Calu3 (cell line): Measurements from ENCODE around the gene CPT1A. TPM values are rescaled to one million over a fixed set of nuclear protein-coding genes. Genes with fewer than 3 reads are reported as not detected.

Experiments used
- BruUV-seq: library from RNA; stranded (reverse); fragments of 400-500 nt; replicated peaks from 2 replicates; lab custom pipeline; 2021; lab: Mats Ljungman, UMichigan
- CTCF ChIA-PET: fragments of 300-600 bp; sonication (Branson Sonifier 250); formaldehyde crosslinking; loops from one replicate; lab custom pipeline; 2022; ENCODE audit warnings: antibody characterized with exemption; lab: Charles Lee
- DNase-seq: peaks from one replicate; pipeline ENCODE4 v3.0.0; 2022
- H3K27ac Mint-ChIP-seq: one replicate; pipeline ENCODE4 v1.8.0; 2022; ENCODE audit warnings: mixed read lengths; ENCODE audit not compliant: unreplicated experiment
- H3K27me3 Mint-ChIP-seq: one replicate; pipeline ENCODE4 v1.8.0; 2022; ENCODE audit warnings: mixed read lengths; ENCODE audit not compliant: unreplicated experiment
- H3K36me3 Mint-ChIP-seq: one replicate; pipeline ENCODE4 v1.8.0; 2022; ENCODE audit warnings: mild to moderate bottlenecking, moderate library complexity, mixed read lengths; ENCODE audit not compliant: insufficient read depth, unreplicated experiment
- H3K4me1 Mint-ChIP-seq: one replicate; pipeline ENCODE4 v1.8.0; 2022; ENCODE audit warnings: mild to moderate bottlenecking, low read depth, mixed read lengths; ENCODE audit not compliant: unreplicated experiment
- H3K4me3 Mint-ChIP-seq: one replicate; pipeline ENCODE4 v1.8.0; 2022; ENCODE audit warnings: mild to moderate bottlenecking, low read depth, moderate library complexity, mixed read lengths; ENCODE audit not compliant: unreplicated experiment
- H3K9me3 Mint-ChIP-seq: one replicate; pipeline ENCODE4 v1.8.0; 2022; ENCODE audit warnings: low read depth, mixed read lengths; ENCODE audit not compliant: unreplicated experiment
- intact Hi-C: fragments of 100-400 bp; cut with micrococcal nuclease; formaldehyde crosslinking; loops from one replicate; pipeline ENCODE4 v1.10.0; 2022; ENCODE audit not compliant: unreplicated experiment
- total RNA-seq: library from RNA; stranded (reverse); gene quantifications from 2 replicates; pipeline ENCODE4 v1.2.3, GENCODE V29; 2022
- TF ChIP-seq, protein P1 (sequence below): fragments of 200-600 bp; IDR thresholded peaks from one replicate; pipeline ENCODE4 v1.8.0; 2022; ENCODE audit warnings: antibody characterized with exemption; ENCODE audit not compliant: unreplicated experiment

CPT1A gene
- total RNA-seq, 1 experiment from 2014 or later = 45.9 TPM

DNA sequence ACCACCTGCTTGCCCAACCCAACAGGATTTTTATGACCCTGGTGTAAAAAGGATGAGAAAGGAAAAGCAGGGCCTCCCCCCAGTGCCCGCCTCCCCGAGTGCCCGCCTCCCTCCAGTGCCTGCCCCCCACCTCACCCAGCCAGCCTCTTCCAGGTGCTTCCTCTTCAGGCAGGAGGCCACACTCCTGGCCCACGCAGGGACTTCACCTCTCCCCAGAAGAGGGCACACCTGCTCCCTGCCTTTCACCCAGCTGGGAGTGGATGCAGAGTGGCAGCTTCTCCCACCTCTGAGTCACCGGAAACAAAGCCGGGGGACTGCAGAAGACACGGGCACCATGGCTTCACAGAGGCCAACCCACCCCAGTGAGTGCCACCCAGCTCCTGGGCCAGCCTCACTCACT, 16.1 kb downstream of the CPT1A start:
- intact Hi-C loops = no loop called here
- H3K27ac Mint-ChIP-seq = no peak overlapping the region
- peaks cover 6% of the 10 kb centered on the region for H3K36me3 Mint-ChIP-seq
- H3K4me1 Mint-ChIP-seq = no peaks in the 10 kb centered on the region
- no peak overlapping the region for H3K4me3 Mint-ChIP-seq
- CTCF ChIA-PET = interaction anchor here (0.7 to 1.0 kb wide), 4 partner anchors 18 to 196 kb away, joined by 5 read pairs; no protein-coding TSS in a partner anchor
- TF ChIP-seq, protein P1, sequence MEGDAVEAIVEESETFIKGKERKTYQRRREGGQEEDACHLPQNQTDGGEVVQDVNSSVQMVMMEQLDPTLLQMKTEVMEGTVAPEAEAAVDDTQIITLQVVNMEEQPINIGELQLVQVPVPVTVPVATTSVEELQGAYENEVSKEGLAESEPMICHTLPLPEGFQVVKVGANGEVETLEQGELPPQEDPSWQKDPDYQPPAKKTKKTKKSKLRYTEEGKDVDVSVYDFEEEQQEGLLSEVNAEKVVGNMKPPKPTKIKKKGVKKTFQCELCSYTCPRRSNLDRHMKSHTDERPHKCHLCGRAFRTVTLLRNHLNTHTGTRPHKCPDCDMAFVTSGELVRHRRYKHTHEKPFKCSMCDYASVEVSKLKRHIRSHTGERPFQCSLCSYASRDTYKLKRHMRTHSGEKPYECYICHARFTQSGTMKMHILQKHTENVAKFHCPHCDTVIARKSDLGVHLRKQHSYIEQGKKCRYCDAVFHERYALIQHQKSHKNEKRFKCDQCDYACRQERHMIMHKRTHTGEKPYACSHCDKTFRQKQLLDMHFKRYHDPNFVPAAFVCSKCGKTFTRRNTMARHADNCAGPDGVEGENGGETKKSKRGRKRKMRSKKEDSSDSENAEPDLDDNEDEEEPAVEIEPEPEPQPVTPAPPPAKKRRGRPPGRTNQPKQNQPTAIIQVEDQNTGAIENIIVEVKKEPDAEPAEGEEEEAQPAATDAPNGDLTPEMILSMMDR = peak; percentile 17
- BruUV-seq = no TSS peak
- no peaks in the 10 kb centered on the region for H3K9me3 Mint-ChIP-seq
- H3K27me3 Mint-ChIP-seq = no peaks in the 10 kb centered on the region
- DNase-seq = peak; percentile 77

- Mint-ChIP-seq H3K4me3 (no peak overlapping the region), H3K27ac (no peak overlapping the region), H3K36me3 (peaks cover 6% of the 10 kb centered on the region), H3K4me1 (no peaks in the 10 kb centered on the region), H3K9me3 (no peaks in the 10 kb centered on the region), H3K27me3 (no peaks in the 10 kb centered on the region)
- TF ChIP-seq, protein P1 = no peak
- DNase-seq = no peak
- intact Hi-C loops = no loop called here
- CTCF ChIA-PET = no interaction called here
- no TSS peak for BruUV-seq
Measured at GRCh38 chr11:68822546-68822945, 19.2 kb downstream of the CPT1A start.

- no peak overlapping the region for H3K27ac Mint-ChIP-seq
- CTCF ChIA-PET = no interaction called here
- BruUV-seq = no TSS peak
- no peaks in the 10 kb centered on the region for H3K9me3 Mint-ChIP-seq
- no peak overlapping the region for H3K4me3 Mint-ChIP-seq
- no peak for DNase-seq
- no peaks in the 10 kb centered on the region for H3K4me1 Mint-ChIP-seq
- TF ChIP-seq, protein P1 = no peak
- intact Hi-C loops = no loop called here
- peaks cover 6% of the 10 kb centered on the region for H3K36me3 Mint-ChIP-seq
- H3K27me3 Mint-ChIP-seq = no peaks in the 10 kb centered on the region
Measured at GRCh38 chr11:68821670-68822069, 20.0 kb downstream of the CPT1A start.

- TF ChIP-seq, protein P1 = no peak
- intact Hi-C loops = no loop called here
- Mint-ChIP-seq H3K27me3 (no peaks in the 10 kb centered on the region), H3K4me3 (no peak overlapping the region), H3K9me3 (no peaks in the 10 kb centered on the region), H3K4me1 (no peaks in the 10 kb centered on the region), H3K36me3 (peaks cover 17% of the 10 kb centered on the region), H3K27ac (no peak overlapping the region)
- no peak for DNase-seq
- no TSS peak for BruUV-seq
- CTCF ChIA-PET = interaction anchor here (1.4 kb wide), 1 partner anchor 17 kb away, joined by 4 read pairs; no protein-coding TSS in a partner anchor
Measured at GRCh38 chr11:68819362-68819761, 22.4 kb downstream of the CPT1A start.
